ENCODE results near the gene PTTG1.

Gene PTTG1

GRCh38 chr5:160439205-160439600 is 17.5 kb downstream of the PTTG1 start:
- no CpG with 5 or more reads among the region's 11 CpGs for WGBS (ENCODE audit: insufficient coverage, insufficient read length)
- Histone ChIP-seq H3K9me3 (ENCODE audit: control insufficient read depth, insufficient read depth, low read length) (no peaks in the 10 kb centered on the region), H3K27me3 (ENCODE audit: control insufficient read depth, insufficient read depth, low read length) (no peaks in the 10 kb centered on the region), H3K36me3 (ENCODE audit: control insufficient read depth, insufficient read depth, low read length) (no peaks in the 10 kb centered on the region), H3K4me1 (ENCODE audit: control insufficient read depth, insufficient read depth, low read length) (0 out of 2 replicates have a peak, but pooled peaks cover 1% of the 10 kb centered on the region), H3K27ac (ENCODE audit: low read length) (no peak overlapping the region), H3K4me3 (ENCODE audit: low read length) (no peak overlapping the region; the same call in 1 of the 2 replicates)
- DNase-seq (ENCODE audit: low read depth, low spot score), result peak; percentile 80

GRCh38 chr5:160441311-160441781 is 19.7 kb downstream of the PTTG1 start:
- Histone ChIP-seq H3K36me3 (ENCODE audit: control insufficient read depth, insufficient read depth, low read length) (no peaks in the 10 kb centered on the region), H3K27me3 (ENCODE audit: control insufficient read depth, insufficient read depth, low read length) (no peaks in the 10 kb centered on the region), H3K4me1 (ENCODE audit: control insufficient read depth, insufficient read depth, low read length) (0 out of 2 replicates have a peak, but pooled peaks cover 1% of the 10 kb centered on the region), H3K27ac (ENCODE audit: low read length) (no peak overlapping the region), H3K4me3 (ENCODE audit: low read length) (no peak overlapping the region), H3K9me3 (ENCODE audit: control insufficient read depth, insufficient read depth, low read length) (no peaks in the 10 kb centered on the region)
- no CpG with 5 or more reads among the region's 1 CpG for WGBS (ENCODE audit: insufficient coverage, insufficient read length)
- no peak for DNase-seq (ENCODE audit: low read depth, low spot score)

- no peaks in the 10 kb centered on the region for H3K36me3 ChIP-seq (ENCODE audit: control insufficient read depth, insufficient read depth, low read length)
- 0 out of 2 replicates have a peak, but pooled peaks cover 1% of the 10 kb centered on the region for H3K4me1 ChIP-seq (ENCODE audit: control insufficient read depth, insufficient read depth, low read length)
- H3K27me3 ChIP-seq (ENCODE audit: control insufficient read depth, insufficient read depth, low read length), result no peaks in the 10 kb centered on the region
- no peaks in the 10 kb centered on the region for H3K9me3 ChIP-seq (ENCODE audit: control insufficient read depth, insufficient read depth, low read length)
- no peak for DNase-seq (ENCODE audit: low read depth, low spot score)
- H3K4me3 ChIP-seq (ENCODE audit: low read length), result no peak overlapping the region
- H3K27ac ChIP-seq (ENCODE audit: low read length), result no peak overlapping the region
- no CpG with 5 or more reads among the region's 4 CpGs for WGBS (ENCODE audit: insufficient coverage, insufficient read length)
These were observed 21.3 kb downstream of the PTTG1 start for GRCh38 chr5:160442824-160443431.

GRCh38 chr5:160444407-160444806 is 22.8 kb downstream of the PTTG1 start:
- no peak for DNase-seq (ENCODE audit: low read depth, low spot score)
- Histone ChIP-seq H3K27me3 (ENCODE audit: control insufficient read depth, insufficient read depth, low read length) (no peaks in the 10 kb centered on the region), H3K27ac (ENCODE audit: low read length) (no peak overlapping the region), H3K4me1 (ENCODE audit: control insufficient read depth, insufficient read depth, low read length) (0 out of 2 replicates have a peak, but pooled peaks cover 1% of the 10 kb centered on the region), H3K36me3 (ENCODE audit: control insufficient read depth, insufficient read depth, low read length) (no peaks in the 10 kb centered on the region), H3K4me3 (ENCODE audit: low read length) (no peak overlapping the region), H3K9me3 (ENCODE audit: control insufficient read depth, insufficient read depth, low read length) (no peaks in the 10 kb centered on the region)
- no CpG with 5 or more reads among the region's 1 CpG for WGBS (ENCODE audit: insufficient coverage, insufficient read length)

GRCh38 chr5:160445132-160445531 is 23.5 kb downstream of the PTTG1 start:
- H3K36me3 ChIP-seq (ENCODE audit: control insufficient read depth, insufficient read depth, low read length), result no peaks in the 10 kb centered on the region
- H3K4me1 ChIP-seq (ENCODE audit: control insufficient read depth, insufficient read depth, low read length), result 0 out of 2 replicates have a peak, but pooled peaks cover 1% of the 10 kb centered on the region
- no peak for DNase-seq (ENCODE audit: low read depth, low spot score)
- H3K9me3 ChIP-seq (ENCODE audit: control insufficient read depth, insufficient read depth, low read length), result no peaks in the 10 kb centered on the region
- no peak overlapping the region for H3K27ac ChIP-seq (ENCODE audit: low read length)
- WGBS (ENCODE audit: insufficient coverage, insufficient read length), result no CpG with 5 or more reads among the region's 1 CpG
- H3K4me3 ChIP-seq (ENCODE audit: low read length), result no peak overlapping the region
- no peaks in the 10 kb centered on the region for H3K27me3 ChIP-seq (ENCODE audit: control insufficient read depth, insufficient read depth, low read length)

- Histone ChIP-seq H3K27me3 (ENCODE audit: control insufficient read depth, insufficient read depth, low read length) (no peaks in the 10 kb centered on the region), H3K36me3 (ENCODE audit: control insufficient read depth, insufficient read depth, low read length) (no peaks in the 10 kb centered on the region), H3K27ac (ENCODE audit: low read length) (no peak overlapping the region), H3K9me3 (ENCODE audit: control insufficient read depth, insufficient read depth, low read length) (no peaks in the 10 kb centered on the region), H3K4me1 (ENCODE audit: control insufficient read depth, insufficient read depth, low read length) (0 out of 2 replicates have a peak, but pooled peaks cover 1% of the 10 kb centered on the region), H3K4me3 (ENCODE audit: low read length) (no peak overlapping the region)
- DNase-seq (ENCODE audit: low read depth, low spot score), result no peak
These were observed 24.1 kb downstream of the PTTG1 start for GRCh38 chr5:160445751-160446150.

GRCh38 chr5:160448886-160449285 is 27.2 kb downstream of the PTTG1 start:
- Histone ChIP-seq H3K27ac (ENCODE audit: low read length) (no peak overlapping the region), H3K36me3 (ENCODE audit: control insufficient read depth, insufficient read depth, low read length) (no peaks in the 10 kb centered on the region), H3K27me3 (ENCODE audit: control insufficient read depth, insufficient read depth, low read length) (no peaks in the 10 kb centered on the region), H3K4me3 (ENCODE audit: low read length) (no peak overlapping the region), H3K4me1 (ENCODE audit: control insufficient read depth, insufficient read depth, low read length) (no peaks in the 10 kb centered on the region), H3K9me3 (ENCODE audit: control insufficient read depth, insufficient read depth, low read length) (no peaks in the 10 kb centered on the region)
- DNase-seq (ENCODE audit: low read depth, low spot score), result no peak
- no CpG with 5 or more reads among the region's 1 CpG for WGBS (ENCODE audit: insufficient coverage, insufficient read length)

- no peak for DNase-seq (ENCODE audit: low read depth, low spot score)
- H3K4me3 ChIP-seq (ENCODE audit: low read length), result no peak overlapping the region
- H3K36me3 ChIP-seq (ENCODE audit: control insufficient read depth, insufficient read depth, low read length), result no peaks in the 10 kb centered on the region
- no CpG with 5 or more reads among the region's 3 CpGs for WGBS (ENCODE audit: insufficient coverage, insufficient read length)
- no peaks in the 10 kb centered on the region for H3K4me1 ChIP-seq (ENCODE audit: control insufficient read depth, insufficient read depth, low read length)
- H3K27me3 ChIP-seq (ENCODE audit: control insufficient read depth, insufficient read depth, low read length), result no peaks in the 10 kb centered on the region
- H3K27ac ChIP-seq (ENCODE audit: low read length), result no peak overlapping the region
- no peaks in the 10 kb centered on the region for H3K9me3 ChIP-seq (ENCODE audit: control insufficient read depth, insufficient read depth, low read length)
These were observed 27.8 kb downstream of the PTTG1 start for GRCh38 chr5:160449458-160449857.

GRCh38 chr5:160450164-160450932 is 28.7 kb downstream of the PTTG1 start:
- WGBS (ENCODE audit: insufficient coverage, insufficient read length), result no CpG with 5 or more reads among the region's 9 CpGs

GRCh38 chr5:160451281-160451680 is 29.6 kb downstream of the PTTG1 start:
- Histone ChIP-seq H3K9me3 (ENCODE audit: control insufficient read depth, insufficient read depth, low read length) (no peaks in the 10 kb centered on the region), H3K4me1 (ENCODE audit: control insufficient read depth, insufficient read depth, low read length) (no peaks in the 10 kb centered on the region), H3K27me3 (ENCODE audit: control insufficient read depth, insufficient read depth, low read length) (no peaks in the 10 kb centered on the region), H3K36me3 (ENCODE audit: control insufficient read depth, insufficient read depth, low read length) (no peaks in the 10 kb centered on the region), H3K27ac (ENCODE audit: low read length) (no peak overlapping the region), H3K4me3 (ENCODE audit: low read length) (no peak overlapping the region)
- WGBS (ENCODE audit: insufficient coverage, insufficient read length), result no CpG with 5 or more reads among the region's 2 CpGs
- no peak for DNase-seq (ENCODE audit: low read depth, low spot score)

More at GRCh38 chr5:160450164-160450932, 28.7 kb downstream of the PTTG1 start:
- Histone ChIP-seq H3K27ac (ENCODE audit: low read length) (no peak overlapping the region), H3K4me1 (ENCODE audit: control insufficient read depth, insufficient read depth, low read length) (no peaks in the 10 kb centered on the region), H3K9me3 (ENCODE audit: control insufficient read depth, insufficient read depth, low read length) (no peaks in the 10 kb centered on the region), H3K27me3 (ENCODE audit: control insufficient read depth, insufficient read depth, low read length) (no peaks in the 10 kb centered on the region), H3K4me3 (ENCODE audit: low read length) (no peak overlapping the region), H3K36me3 (ENCODE audit: control insufficient read depth, insufficient read depth, low read length) (no peaks in the 10 kb centered on the region)
- no peak for DNase-seq (ENCODE audit: low read depth, low spot score)
